ENCODE measurements around the gene CARMIL3. TPM values are rescaled to one million over a fixed set of nuclear protein-coding genes. Genes with fewer than 3 reads are reported as not detected.

Gene CARMIL3
- total RNA-seq, 1 donor from 2014 or later, result 1.2 TPM

- DNase-seq (ENCODE audit: low spot score), result no peak
Observed at GRCh38 chr14:24115422-24116127, 63.8 kb downstream of the CARMIL3 start.

GRCh38 chr14:24116128-24116814, 64.5 kb downstream of the CARMIL3 start:
- DNase-seq (ENCODE audit: low spot score), result no peak

GRCh38 chr14:24117179-24117578, 65.4 kb downstream of the CARMIL3 start:
- DNase-seq (ENCODE audit: low spot score), result no peak

Other genes with a start within 250 kb of the CARMIL3 start
- gene DHRS4, start 98.2 kb upstream of the CARMIL3 start, total RNA-seq (ENCODE audit: insufficient read depth, low replicate concordance), result 15.9 TPM
- gene DHRS4L2, start 63.1 kb upstream of the CARMIL3 start, total RNA-seq (ENCODE audit: insufficient read depth, low replicate concordance), result 13.2 TPM
- gene CPNE6, start 19.6 kb downstream of the CARMIL3 start, total RNA-seq (ENCODE audit: insufficient read depth, low replicate concordance), result 2.4 TPM
- 13.2 TPM for gene PCK2, start 42.3 kb downstream of the CARMIL3 start, total RNA-seq (ENCODE audit: insufficient read depth, low replicate concordance)
- 37.3 TPM for gene DCAF11, start 62.8 kb downstream of the CARMIL3 start, total RNA-seq (ENCODE audit: insufficient read depth, low replicate concordance)
- 0.24 TPM for gene NRL, start 62.9 kb downstream of the CARMIL3 start, total RNA-seq (ENCODE audit: insufficient read depth, low replicate concordance)
- 3.6 TPM for gene FITM1, start 78.7 kb downstream of the CARMIL3 start, total RNA-seq (ENCODE audit: insufficient read depth, low replicate concordance)
- 35.4 TPM for gene PSME1, start 84.2 kb downstream of the CARMIL3 start, total RNA-seq (ENCODE audit: insufficient read depth, low replicate concordance)
- 25.3 TPM for gene EMC9, start 89.6 kb downstream of the CARMIL3 start, total RNA-seq (ENCODE audit: insufficient read depth, low replicate concordance)
- 17.1 TPM for gene PSME2, start 94.6 kb downstream of the CARMIL3 start, total RNA-seq (ENCODE audit: insufficient read depth, low replicate concordance)
- 22.6 TPM for gene RNF31, start 95.5 kb downstream of the CARMIL3 start, total RNA-seq (ENCODE audit: insufficient read depth, low replicate concordance)
- 133 TPM for gene IRF9, start 109.3 kb downstream of the CARMIL3 start, total RNA-seq (ENCODE audit: insufficient read depth, low replicate concordance)
- 10.1 TPM for gene REC8, start 120.1 kb downstream of the CARMIL3 start, total RNA-seq (ENCODE audit: insufficient read depth, low replicate concordance)
- gene IPO4, start 136.8 kb downstream of the CARMIL3 start, total RNA-seq (ENCODE audit: insufficient read depth, low replicate concordance), result 7.7 TPM
- 49.6 TPM for gene TM9SF1, start 143.4 kb downstream of the CARMIL3 start, total RNA-seq (ENCODE audit: insufficient read depth, low replicate concordance)
- gene TSSK4, start 153.7 kb downstream of the CARMIL3 start, total RNA-seq (ENCODE audit: insufficient read depth, low replicate concordance), result not detected
- gene CHMP4A, start 161.5 kb downstream of the CARMIL3 start, total RNA-seq (ENCODE audit: insufficient read depth, low replicate concordance), result 5.3 TPM
- 3.9 TPM for gene MDP1, start 164.1 kb downstream of the CARMIL3 start, total RNA-seq (ENCODE audit: insufficient read depth, low replicate concordance)
- gene NEDD8, start 180.4 kb downstream of the CARMIL3 start, total RNA-seq (ENCODE audit: insufficient read depth, low replicate concordance), result 68.6 TPM
- 49.4 TPM for gene GMPR2, start 180.9 kb downstream of the CARMIL3 start, total RNA-seq (ENCODE audit: insufficient read depth, low replicate concordance)
- gene TINF2, start 190.6 kb downstream of the CARMIL3 start, total RNA-seq (ENCODE audit: insufficient read depth, low replicate concordance), result 33.2 TPM
- 9.4 TPM for gene TGM1, start 211.2 kb downstream of the CARMIL3 start, total RNA-seq (ENCODE audit: insufficient read depth, low replicate concordance)
- gene RABGGTA, start 219.6 kb downstream of the CARMIL3 start, total RNA-seq (ENCODE audit: insufficient read depth, low replicate concordance), result 14.0 TPM
- gene DHRS1, start 247.8 kb downstream of the CARMIL3 start, total RNA-seq (ENCODE audit: insufficient read depth, low replicate concordance), result 45.3 TPM
- 12.5 TPM for gene NOP9, start 247.8 kb downstream of the CARMIL3 start, total RNA-seq (ENCODE audit: insufficient read depth, low replicate concordance)

All from umbilical cord (tissue), 2 donors.